DOHH2 (cell line): ENCODE results near the gene MYO1B.

Experiments
- CTCF ChIP-seq: fragments of 200-600 bp; sonication (generic); IDR thresholded peaks from one replicate; pipeline ENCODE4 v1.5.1; 2014; ENCODE audit warnings: antibody characterized with exemption, mild to moderate bottlenecking, low read depth, low read length; ENCODE audit not compliant: poor library complexity, severe bottlenecking
- EZH2phosphoT487 ChIP-seq: fragments of 200-600 bp; sonication (generic); IDR thresholded peaks from 2 replicates; pipeline ENCODE4 v1.6.1; 2017; ENCODE audit warnings: borderline replicate concordance, mild to moderate bottlenecking, antibody characterized with exemption, low read length, moderate library complexity, mixed read lengths

- TF ChIP-seq CTCF (no peak), EZH2phosphoT487 (no peak)
These were observed 221.9 kb downstream of the MYO1B start for GRCh38 chr2:191467113-191467512.
